Endothelial cell of umbilical vein (primary cell): Measurements from ENCODE around the gene TRAPPC13.

Experiments
- EZH2 ChIP-seq: IDR thresholded peaks from 2 replicates; pipeline ENCODE4 v1.6.1; 2012; ENCODE audit warnings: borderline replicate concordance, low read depth, mild to moderate bottlenecking, moderate library complexity, low read length, inconsistent platforms; ENCODE audit not compliant: severe bottlenecking
- FOS ChIP-seq: IDR thresholded peaks from 2 replicates; pipeline ENCODE4 v1.6.1; 2011; ENCODE audit warnings: mild to moderate bottlenecking, low read length, moderate library complexity, borderline replicate concordance; ENCODE audit not compliant: insufficient read depth
- JUN ChIP-seq: IDR thresholded peaks from 2 replicates; pipeline ENCODE4 v1.6.1; 2011; ENCODE audit warnings: borderline replicate concordance, low read depth; ENCODE audit not compliant: insufficient read length, insufficient read depth
- MYC ChIP-seq: IDR thresholded peaks from one replicate; pipeline ENCODE4 v1.6.1; 2011; ENCODE audit warnings: mild to moderate bottlenecking, low read depth, low read length
- POLR2A ChIP-seq: IDR thresholded peaks from 2 replicates; pipeline ENCODE4 v1.6.1; 2012; ENCODE audit warnings: low read depth, mild to moderate bottlenecking, control low read depth, low read length
- POLR2AphosphoS5 ChIP-seq: IDR thresholded peaks from 2 replicates; pipeline ENCODE4 v1.6.1; 2012; ENCODE audit warnings: low read depth, mild to moderate bottlenecking, control low read depth, low read length, moderate library complexity; ENCODE audit not compliant: insufficient read depth
- TF ChIP-seq, protein P1 (sequence below), 2 donors: IDR thresholded peaks; 1 replicate in 1 of 2; 2 replicates in 1 of 2; pipeline ENCODE4 v1.5.1; 2011; ENCODE audit warnings: low read length in 2 of 2, mild to moderate bottlenecking in 2 of 2, moderate library complexity in 2 of 2, control low read depth in 1 of 2, inconsistent platforms in 1 of 2, low read depth in 1 of 2; ENCODE audit not compliant: insufficient read depth in 1 of 2; ENCODE audit errors: extremely low read depth in 1 of 2
- TF ChIP-seq, protein P2 (sequence below): IDR thresholded peaks from 2 replicates; pipeline ENCODE4 v1.6.1; 2011; ENCODE audit not compliant: insufficient read depth, insufficient read length

DNA sequence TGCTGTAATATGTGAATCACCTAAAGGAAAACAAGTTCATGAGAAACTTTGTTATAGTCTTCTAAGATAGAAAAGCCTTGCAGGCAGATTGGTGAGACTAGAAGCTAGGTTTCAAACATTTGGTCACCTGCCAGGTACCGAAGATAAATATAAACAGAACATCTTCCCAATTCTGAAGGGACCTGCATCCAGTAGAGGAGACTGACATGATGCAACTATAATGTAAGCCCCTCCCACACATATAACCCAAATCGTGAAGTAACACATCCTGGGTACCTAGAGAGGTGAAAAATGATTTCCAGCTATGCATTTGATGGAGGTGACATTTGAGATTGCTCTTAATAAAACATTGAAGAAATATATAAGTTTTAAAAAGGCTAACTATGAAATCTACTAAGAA is 29.9 kb downstream of the TRAPPC13 start:
- TF ChIP-seq, protein P1, sequence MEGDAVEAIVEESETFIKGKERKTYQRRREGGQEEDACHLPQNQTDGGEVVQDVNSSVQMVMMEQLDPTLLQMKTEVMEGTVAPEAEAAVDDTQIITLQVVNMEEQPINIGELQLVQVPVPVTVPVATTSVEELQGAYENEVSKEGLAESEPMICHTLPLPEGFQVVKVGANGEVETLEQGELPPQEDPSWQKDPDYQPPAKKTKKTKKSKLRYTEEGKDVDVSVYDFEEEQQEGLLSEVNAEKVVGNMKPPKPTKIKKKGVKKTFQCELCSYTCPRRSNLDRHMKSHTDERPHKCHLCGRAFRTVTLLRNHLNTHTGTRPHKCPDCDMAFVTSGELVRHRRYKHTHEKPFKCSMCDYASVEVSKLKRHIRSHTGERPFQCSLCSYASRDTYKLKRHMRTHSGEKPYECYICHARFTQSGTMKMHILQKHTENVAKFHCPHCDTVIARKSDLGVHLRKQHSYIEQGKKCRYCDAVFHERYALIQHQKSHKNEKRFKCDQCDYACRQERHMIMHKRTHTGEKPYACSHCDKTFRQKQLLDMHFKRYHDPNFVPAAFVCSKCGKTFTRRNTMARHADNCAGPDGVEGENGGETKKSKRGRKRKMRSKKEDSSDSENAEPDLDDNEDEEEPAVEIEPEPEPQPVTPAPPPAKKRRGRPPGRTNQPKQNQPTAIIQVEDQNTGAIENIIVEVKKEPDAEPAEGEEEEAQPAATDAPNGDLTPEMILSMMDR (IDR thresholded peaks at IDR 0.05; ENCODE audit: extremely low read depth in 1 of 2, insufficient read depth in 1 of 2, low read depth in 1 of 2, low read length in 2 of 2), result no peak
- TF ChIP-seq JUN (no peak), POLR2A (no peak), MYC (no peak), EZH2 (no peak), POLR2AphosphoS5 (no peak), FOS (no peak)
- TF ChIP-seq, protein P2, sequence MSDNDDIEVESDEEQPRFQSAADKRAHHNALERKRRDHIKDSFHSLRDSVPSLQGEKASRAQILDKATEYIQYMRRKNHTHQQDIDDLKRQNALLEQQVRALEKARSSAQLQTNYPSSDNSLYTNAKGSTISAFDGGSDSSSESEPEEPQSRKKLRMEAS, result no peak
